Calu3 (cell line): ENCODE data around the gene PKP3. TPM values are rescaled to one million over a fixed set of nuclear protein-coding genes. Genes with fewer than 3 reads are reported as not detected.
A peak's percentile ranks its signal among the peaks of the same experiment; 100 is the strongest.

ENCODE experiments used
- BruUV-seq: library from RNA; stranded (reverse); fragments of 400-500 nt; replicated peaks from 2 replicates; lab custom pipeline; 2021; lab: Mats Ljungman, UMichigan
- CTCF ChIA-PET: fragments of 300-600 bp; sonication (Branson Sonifier 250); formaldehyde crosslinking; loops from one replicate; lab custom pipeline; 2022; ENCODE audit warnings: antibody characterized with exemption; lab: Charles Lee
- DNase-seq: peaks from one replicate; pipeline ENCODE4 v3.0.0; 2022
- H3K27ac Mint-ChIP-seq: one replicate; pipeline ENCODE4 v1.8.0; 2022; ENCODE audit warnings: mixed read lengths; ENCODE audit not compliant: unreplicated experiment
- H3K27me3 Mint-ChIP-seq: one replicate; pipeline ENCODE4 v1.8.0; 2022; ENCODE audit warnings: mixed read lengths; ENCODE audit not compliant: unreplicated experiment
- H3K36me3 Mint-ChIP-seq: one replicate; pipeline ENCODE4 v1.8.0; 2022; ENCODE audit warnings: mild to moderate bottlenecking, moderate library complexity, mixed read lengths; ENCODE audit not compliant: insufficient read depth, unreplicated experiment
- H3K4me1 Mint-ChIP-seq: one replicate; pipeline ENCODE4 v1.8.0; 2022; ENCODE audit warnings: mild to moderate bottlenecking, low read depth, mixed read lengths; ENCODE audit not compliant: unreplicated experiment
- H3K4me3 Mint-ChIP-seq: one replicate; pipeline ENCODE4 v1.8.0; 2022; ENCODE audit warnings: mild to moderate bottlenecking, low read depth, moderate library complexity, mixed read lengths; ENCODE audit not compliant: unreplicated experiment
- H3K9me3 Mint-ChIP-seq: one replicate; pipeline ENCODE4 v1.8.0; 2022; ENCODE audit warnings: low read depth, mixed read lengths; ENCODE audit not compliant: unreplicated experiment
- intact Hi-C: fragments of 100-400 bp; cut with micrococcal nuclease; formaldehyde crosslinking; loops from one replicate; pipeline ENCODE4 v1.10.0; 2022; ENCODE audit not compliant: unreplicated experiment
- total RNA-seq: library from RNA; stranded (reverse); gene quantifications from 2 replicates; pipeline ENCODE4 v1.2.3, GENCODE V29; 2022
- TF ChIP-seq, protein P1 (sequence below): fragments of 200-600 bp; IDR thresholded peaks from one replicate; pipeline ENCODE4 v1.8.0; 2022; ENCODE audit warnings: antibody characterized with exemption; ENCODE audit not compliant: unreplicated experiment

PKP3 gene
- total RNA-seq, 1 experiment from 2014 or later = 128 TPM

DNA sequence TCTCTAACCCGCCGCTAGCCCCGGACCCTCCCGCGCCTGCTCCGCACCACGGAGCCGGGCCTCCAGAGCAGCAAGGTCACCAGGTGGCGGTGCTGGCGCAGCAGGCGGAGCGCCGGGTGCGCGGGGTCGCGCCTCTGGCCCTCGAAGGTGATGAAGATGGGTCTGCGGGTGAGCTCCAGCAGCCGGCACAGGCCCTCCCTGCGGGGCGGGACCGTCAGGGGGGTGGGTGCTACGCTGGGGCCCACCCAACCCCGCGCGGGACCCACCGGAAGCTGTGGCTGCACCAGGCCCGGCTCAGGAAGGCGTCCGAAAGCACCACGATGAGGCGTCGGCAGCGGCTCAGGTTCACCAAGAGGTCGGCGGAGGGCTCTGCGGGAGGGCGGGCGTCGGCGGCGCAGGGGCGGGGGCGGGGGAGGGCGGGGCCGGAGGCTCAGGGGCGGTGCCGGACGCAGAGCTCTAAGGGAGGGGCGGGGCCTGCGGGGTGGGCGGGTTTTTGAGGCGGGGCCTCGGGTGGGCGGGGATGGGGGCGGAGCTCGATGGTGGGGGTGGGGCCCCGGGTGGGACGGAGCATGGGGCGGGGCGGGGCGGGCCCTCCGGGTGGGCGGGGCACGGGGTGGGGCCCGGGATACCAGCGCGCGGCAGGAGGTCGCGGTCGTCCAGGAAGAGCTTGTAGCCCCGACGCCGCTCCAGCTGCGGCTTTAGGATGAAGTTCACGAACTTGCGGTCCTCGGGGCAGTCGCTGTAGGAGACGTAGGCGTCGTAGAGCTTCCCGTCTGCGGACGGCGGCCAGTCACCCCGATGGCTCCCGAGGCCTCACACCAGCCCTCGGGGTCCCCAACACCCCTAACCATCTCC lies 13.0 kb downstream of the PKP3 start:
- TF ChIP-seq, protein P1, sequence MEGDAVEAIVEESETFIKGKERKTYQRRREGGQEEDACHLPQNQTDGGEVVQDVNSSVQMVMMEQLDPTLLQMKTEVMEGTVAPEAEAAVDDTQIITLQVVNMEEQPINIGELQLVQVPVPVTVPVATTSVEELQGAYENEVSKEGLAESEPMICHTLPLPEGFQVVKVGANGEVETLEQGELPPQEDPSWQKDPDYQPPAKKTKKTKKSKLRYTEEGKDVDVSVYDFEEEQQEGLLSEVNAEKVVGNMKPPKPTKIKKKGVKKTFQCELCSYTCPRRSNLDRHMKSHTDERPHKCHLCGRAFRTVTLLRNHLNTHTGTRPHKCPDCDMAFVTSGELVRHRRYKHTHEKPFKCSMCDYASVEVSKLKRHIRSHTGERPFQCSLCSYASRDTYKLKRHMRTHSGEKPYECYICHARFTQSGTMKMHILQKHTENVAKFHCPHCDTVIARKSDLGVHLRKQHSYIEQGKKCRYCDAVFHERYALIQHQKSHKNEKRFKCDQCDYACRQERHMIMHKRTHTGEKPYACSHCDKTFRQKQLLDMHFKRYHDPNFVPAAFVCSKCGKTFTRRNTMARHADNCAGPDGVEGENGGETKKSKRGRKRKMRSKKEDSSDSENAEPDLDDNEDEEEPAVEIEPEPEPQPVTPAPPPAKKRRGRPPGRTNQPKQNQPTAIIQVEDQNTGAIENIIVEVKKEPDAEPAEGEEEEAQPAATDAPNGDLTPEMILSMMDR = no peak
- intact Hi-C loops = no loop called here
- Mint-ChIP-seq H3K4me3 (no peak overlapping the region), H3K27me3 (no peaks in the 10 kb centered on the region), H3K27ac (no peak overlapping the region), H3K36me3 (peaks cover 62% of the 10 kb centered on the region), H3K9me3 (no peaks in the 10 kb centered on the region), H3K4me1 (no peaks in the 10 kb centered on the region)
- BruUV-seq = no TSS peak
- CTCF ChIA-PET = interaction anchor here (0.5 to 1.3 kb wide), 2 partner anchors 41 to 144 kb away, joined by 3 read pairs; no protein-coding TSS in a partner anchor
- DNase-seq = no peak

DNA sequence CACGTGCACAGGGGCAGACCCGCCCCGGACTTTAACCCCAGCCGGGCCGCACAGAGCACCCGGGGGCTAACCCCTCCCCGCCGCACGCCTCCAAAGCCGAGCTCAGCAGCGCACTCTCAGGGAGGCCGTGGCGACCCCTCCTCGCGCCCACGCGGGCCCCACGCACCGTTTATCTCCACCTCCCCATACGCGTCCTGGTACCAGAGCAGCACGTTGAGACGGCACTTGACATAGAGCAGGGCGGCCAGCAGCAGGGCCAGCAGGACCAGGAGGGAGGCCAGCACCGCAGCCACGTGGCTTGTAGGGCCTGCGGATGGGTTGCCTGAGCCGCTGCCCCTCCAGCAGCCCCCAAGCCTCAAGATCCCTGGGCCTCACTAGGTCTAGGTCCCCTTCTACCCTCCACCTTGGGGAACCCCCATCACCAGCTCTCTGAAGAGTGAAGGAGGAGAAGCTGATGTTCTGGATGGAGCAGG lies 13.7 kb downstream of the PKP3 start:
- BruUV-seq = no TSS peak
- Mint-ChIP-seq H3K36me3 (peaks cover 62% of the 10 kb centered on the region), H3K9me3 (no peaks in the 10 kb centered on the region), H3K27ac (no peak overlapping the region), H3K27me3 (no peaks in the 10 kb centered on the region), H3K4me1 (no peaks in the 10 kb centered on the region), H3K4me3 (no peak overlapping the region)
- DNase-seq = no peak
- TF ChIP-seq, protein P1 = no peak
- intact Hi-C loops = no loop called here
- CTCF ChIA-PET = interaction anchor here (1.3 kb wide), 1 partner anchor 41 kb away, joined by 3 read pairs; no protein-coding TSS in a partner anchor

DNA sequence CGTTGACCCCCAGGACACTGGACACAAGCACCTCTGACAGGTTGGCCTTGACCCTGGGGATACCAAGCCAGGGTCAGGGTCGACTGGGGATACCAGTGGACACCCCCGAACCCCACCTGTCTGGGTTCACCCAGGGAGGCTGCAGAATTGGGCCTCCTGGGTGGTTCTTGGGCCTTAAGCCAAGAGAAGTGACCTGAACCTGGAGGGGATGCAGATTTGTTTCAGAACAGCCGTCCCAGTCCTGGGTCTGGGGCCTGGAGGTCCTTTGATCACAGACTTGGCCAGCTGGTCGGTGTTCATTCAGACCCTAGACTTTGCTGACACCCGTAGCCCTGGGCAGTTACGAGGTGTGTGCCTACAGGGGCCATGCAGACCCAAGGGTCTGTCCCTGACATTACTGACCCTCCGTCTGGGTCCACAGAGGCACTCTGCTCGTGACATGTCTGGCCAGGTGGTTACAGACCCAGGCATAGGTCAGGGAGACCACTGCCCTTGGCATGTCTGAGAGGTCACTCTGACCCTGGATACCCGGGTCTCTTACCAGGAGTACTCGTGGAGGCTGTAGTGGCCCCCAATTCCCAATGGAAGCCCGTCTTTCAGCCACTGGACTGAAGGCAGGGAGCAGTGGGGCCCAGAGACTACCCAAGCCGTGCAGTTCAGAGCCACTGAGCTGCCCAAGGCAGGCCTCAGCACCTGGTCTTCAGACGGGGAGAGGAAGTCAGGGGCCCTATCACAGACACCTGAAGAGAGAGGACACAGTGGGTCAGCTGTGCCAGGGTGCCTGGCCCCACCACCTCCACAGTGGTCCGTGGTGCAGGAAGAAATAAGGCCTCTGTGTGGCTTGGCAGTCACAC lies 14.4 kb downstream of the PKP3 start:
- BruUV-seq = no TSS peak
- peaks cover 61% of the 10 kb centered on the region for H3K36me3 Mint-ChIP-seq
- TF ChIP-seq, protein P1 = no peak
- H3K4me3 Mint-ChIP-seq = no peak overlapping the region
- intact Hi-C loops = no loop called here
- H3K27me3 Mint-ChIP-seq = no peaks in the 10 kb centered on the region
- H3K4me1 Mint-ChIP-seq = no peaks in the 10 kb centered on the region
- no peak overlapping the region for H3K27ac Mint-ChIP-seq
- CTCF ChIA-PET = no interaction called here
- no peaks in the 10 kb centered on the region for H3K9me3 Mint-ChIP-seq
- DNase-seq = no peak

DNA sequence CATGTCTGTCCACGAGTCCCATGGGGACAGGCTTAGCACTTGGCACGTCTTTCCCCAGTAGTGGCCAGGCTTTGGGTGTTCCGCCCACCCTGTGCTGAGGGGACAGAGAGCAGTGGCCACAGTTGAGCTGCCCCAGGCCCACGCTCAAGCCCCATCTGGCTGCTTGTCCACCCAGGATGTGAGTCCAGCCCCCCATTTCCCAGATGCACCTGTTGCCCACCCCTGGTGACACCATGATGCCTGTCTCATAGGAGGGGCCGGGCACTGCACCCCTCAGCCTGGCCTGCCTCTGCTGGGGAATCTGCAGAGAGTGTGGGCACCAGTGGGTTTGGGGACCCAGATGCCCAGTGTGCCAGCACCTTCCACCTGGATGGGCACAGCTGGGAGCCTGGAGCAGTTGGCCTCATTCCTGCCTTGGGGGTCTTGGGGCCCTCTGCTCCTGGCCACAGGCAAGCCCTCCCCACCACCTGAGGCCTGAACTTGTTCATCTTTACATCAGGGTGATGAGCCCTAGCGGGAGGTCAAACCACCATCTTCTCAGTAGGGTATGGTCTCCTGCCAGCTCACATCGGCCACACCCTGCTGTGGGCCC lies 15.1 kb downstream of the PKP3 start:
- CTCF ChIA-PET = no interaction called here
- no peaks in the 10 kb centered on the region for H3K9me3 Mint-ChIP-seq
- peaks cover 57% of the 10 kb centered on the region for H3K36me3 Mint-ChIP-seq
- no peak overlapping the region for H3K4me3 Mint-ChIP-seq
- no peaks in the 10 kb centered on the region for H3K4me1 Mint-ChIP-seq
- DNase-seq = no peak
- TF ChIP-seq, protein P1 = no peak
- intact Hi-C loops = no loop called here
- H3K27ac Mint-ChIP-seq = peak overlapping the region; percentile 58
- H3K27me3 Mint-ChIP-seq = no peaks in the 10 kb centered on the region
- BruUV-seq = no TSS peak
